NB4 (cell line): ENCODE results near the gene BANP.
"Not testable (repeated sequence)": the region's sequence is repeated elsewhere in the genome, so short reads cannot be mapped to it uniquely, and the experiment has no call there.

Experiments used
- DNase-seq: peaks from one replicate; pipeline ENCODE4 v3.0.0; 2010; ENCODE audit warnings: low read depth
- H3K4me3 ChIP-seq: one replicate; pipeline ENCODE4 v1.5.1; 2011; ENCODE audit warnings: mild to moderate bottlenecking, low read depth, low read length, moderate library complexity
- MYC ChIP-seq: IDR thresholded peaks from 2 replicates; pipeline ENCODE4 v1.6.1; 2011; ENCODE audit warnings: low read depth, low read length
- POLR2A ChIP-seq: IDR thresholded peaks from 2 replicates; pipeline ENCODE4 v1.6.1; 2011; ENCODE audit warnings: mild to moderate bottlenecking; ENCODE audit not compliant: insufficient read length; ENCODE audit errors: extremely low read depth
- TF ChIP-seq, protein P1 (sequence below): IDR thresholded peaks from one replicate; pipeline ENCODE4 v1.5.1; 2012; ENCODE audit warnings: low read depth, low read length
- TF ChIP-seq, protein P2 (sequence below): IDR thresholded peaks from 2 replicates; pipeline ENCODE4 v1.6.1; 2011; ENCODE audit warnings: low read depth, low read length

Gene BANP

DNA sequence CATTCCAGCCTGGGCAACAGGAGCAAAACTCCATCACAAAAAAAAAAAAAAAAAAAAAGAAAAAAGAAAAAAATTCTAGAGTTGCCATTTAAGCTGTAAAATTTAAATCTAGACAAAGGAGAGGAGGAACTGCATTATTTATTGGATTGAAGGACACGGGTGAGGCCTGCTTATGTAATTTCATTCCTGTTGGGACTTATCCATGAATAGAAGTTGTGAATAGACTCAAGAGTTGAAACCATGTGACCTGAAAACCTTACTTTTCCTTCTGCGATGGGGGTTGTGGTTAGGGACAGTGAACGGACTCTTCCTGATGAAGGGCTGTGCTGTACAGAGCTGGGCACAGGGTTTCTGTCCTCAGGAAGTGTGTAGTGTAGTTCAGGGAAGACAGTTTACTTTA lies 22.5 kb downstream of the BANP start:
- H3K4me3 ChIP-seq: no peak overlapping the region
- no peak for TF ChIP-seq MYC
- no peak for TF ChIP-seq POLR2A
- TF ChIP-seq, protein P1, sequence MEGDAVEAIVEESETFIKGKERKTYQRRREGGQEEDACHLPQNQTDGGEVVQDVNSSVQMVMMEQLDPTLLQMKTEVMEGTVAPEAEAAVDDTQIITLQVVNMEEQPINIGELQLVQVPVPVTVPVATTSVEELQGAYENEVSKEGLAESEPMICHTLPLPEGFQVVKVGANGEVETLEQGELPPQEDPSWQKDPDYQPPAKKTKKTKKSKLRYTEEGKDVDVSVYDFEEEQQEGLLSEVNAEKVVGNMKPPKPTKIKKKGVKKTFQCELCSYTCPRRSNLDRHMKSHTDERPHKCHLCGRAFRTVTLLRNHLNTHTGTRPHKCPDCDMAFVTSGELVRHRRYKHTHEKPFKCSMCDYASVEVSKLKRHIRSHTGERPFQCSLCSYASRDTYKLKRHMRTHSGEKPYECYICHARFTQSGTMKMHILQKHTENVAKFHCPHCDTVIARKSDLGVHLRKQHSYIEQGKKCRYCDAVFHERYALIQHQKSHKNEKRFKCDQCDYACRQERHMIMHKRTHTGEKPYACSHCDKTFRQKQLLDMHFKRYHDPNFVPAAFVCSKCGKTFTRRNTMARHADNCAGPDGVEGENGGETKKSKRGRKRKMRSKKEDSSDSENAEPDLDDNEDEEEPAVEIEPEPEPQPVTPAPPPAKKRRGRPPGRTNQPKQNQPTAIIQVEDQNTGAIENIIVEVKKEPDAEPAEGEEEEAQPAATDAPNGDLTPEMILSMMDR: no peak
- TF ChIP-seq, protein P2, sequence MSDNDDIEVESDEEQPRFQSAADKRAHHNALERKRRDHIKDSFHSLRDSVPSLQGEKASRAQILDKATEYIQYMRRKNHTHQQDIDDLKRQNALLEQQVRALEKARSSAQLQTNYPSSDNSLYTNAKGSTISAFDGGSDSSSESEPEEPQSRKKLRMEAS: no peak
- DNase-seq: no peak

DNA sequence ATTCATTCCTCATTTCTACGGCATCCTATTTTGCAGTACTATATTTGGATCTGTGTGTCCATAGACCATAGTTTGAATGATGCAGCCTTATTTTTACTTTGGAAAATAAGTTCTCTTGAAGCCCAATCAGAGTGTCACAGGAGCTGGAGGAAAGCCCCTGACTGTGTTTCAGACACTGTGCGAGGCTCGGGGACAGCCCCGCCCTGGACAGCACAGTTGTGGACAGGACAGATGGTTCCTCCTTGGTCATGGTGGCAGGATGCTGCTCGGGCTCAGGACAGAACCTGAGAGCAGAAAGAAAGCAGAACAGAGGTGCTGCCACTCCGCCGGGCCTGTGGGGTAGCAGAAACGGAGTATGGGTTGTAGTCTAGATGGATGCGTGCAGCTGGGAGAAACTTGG lies 22.9 kb downstream of the BANP start:
- DNase-seq: no peak
- H3K4me3 ChIP-seq: no peak overlapping the region
- TF ChIP-seq POLR2A: no peak
- TF ChIP-seq, protein P2: no peak
- TF ChIP-seq, protein P1: no peak
- no peak for TF ChIP-seq MYC

DNA sequence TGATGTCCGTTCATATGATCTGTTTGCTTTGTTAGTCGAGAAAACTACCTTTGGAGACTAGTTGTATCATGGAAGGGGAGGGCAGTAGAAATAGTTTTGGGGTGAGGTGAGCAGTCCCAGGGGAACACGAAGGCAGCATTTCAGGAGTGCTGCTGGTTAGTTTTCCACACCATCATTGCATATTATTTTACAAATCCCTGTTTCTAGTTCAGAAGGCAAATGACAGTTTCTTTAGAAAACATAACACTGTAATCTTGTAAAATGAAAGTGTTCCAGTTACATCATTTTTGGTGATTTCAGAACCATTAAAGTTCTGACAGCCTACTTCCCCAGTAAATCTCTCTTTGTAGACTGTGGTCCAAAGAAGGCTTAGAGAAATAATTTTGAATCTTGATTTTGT lies 25.4 kb downstream of the BANP start:
- H3K4me3 ChIP-seq: no peak overlapping the region
- TF ChIP-seq, protein P2: no peak
- TF ChIP-seq, protein P1: no peak
- no peak for TF ChIP-seq MYC
- no peak for TF ChIP-seq POLR2A
- DNase-seq: no peak

DNA sequence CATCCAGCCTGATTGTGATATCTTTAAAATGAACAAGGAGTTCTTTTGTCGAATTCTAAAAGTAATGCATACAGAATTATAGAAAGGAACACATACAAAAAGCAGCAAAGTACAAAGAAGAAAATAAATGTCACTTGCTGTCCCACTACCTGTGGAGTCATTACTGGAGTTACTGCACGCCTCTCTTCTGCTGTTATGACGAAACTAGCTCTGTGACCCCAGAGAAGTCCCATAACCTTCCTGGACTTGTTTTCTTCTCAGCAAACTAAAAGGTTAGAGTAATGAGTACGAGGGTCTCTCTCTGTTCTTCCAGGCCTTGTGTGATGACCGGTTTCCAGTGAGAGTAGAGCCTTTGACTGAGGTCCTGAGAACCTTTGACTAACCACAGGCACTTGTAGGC lies 26.9 kb downstream of the BANP start:
- DNase-seq: no peak
- TF ChIP-seq, protein P2: no peak
- TF ChIP-seq, protein P1: no peak
- TF ChIP-seq POLR2A (no peak), MYC (no peak)
- no peak overlapping the region for H3K4me3 ChIP-seq

DNA sequence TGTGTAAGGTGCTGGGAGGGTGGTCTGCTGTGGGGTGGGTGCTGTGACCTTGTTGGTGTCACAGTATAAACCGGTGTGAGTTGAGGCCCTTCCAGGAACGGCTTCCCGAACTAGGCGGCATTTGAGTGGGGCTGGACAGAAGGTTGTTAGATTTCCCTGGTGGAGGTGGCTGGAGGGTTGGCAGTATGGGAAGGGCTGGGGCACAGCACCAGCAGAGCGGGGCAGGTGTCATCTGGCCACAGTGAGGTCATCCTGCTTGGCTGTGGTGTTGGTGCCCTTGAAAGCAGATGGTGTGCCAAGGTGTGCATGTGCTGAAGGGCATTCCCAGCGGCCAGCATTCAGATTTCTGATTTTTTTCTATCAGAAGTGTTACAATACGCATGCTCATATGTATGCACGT lies 28.1 kb downstream of the BANP start:
- TF ChIP-seq, protein P2: no peak
- no peak for TF ChIP-seq MYC
- TF ChIP-seq POLR2A: no peak
- TF ChIP-seq, protein P1: no peak
- no peak for DNase-seq

DNA sequence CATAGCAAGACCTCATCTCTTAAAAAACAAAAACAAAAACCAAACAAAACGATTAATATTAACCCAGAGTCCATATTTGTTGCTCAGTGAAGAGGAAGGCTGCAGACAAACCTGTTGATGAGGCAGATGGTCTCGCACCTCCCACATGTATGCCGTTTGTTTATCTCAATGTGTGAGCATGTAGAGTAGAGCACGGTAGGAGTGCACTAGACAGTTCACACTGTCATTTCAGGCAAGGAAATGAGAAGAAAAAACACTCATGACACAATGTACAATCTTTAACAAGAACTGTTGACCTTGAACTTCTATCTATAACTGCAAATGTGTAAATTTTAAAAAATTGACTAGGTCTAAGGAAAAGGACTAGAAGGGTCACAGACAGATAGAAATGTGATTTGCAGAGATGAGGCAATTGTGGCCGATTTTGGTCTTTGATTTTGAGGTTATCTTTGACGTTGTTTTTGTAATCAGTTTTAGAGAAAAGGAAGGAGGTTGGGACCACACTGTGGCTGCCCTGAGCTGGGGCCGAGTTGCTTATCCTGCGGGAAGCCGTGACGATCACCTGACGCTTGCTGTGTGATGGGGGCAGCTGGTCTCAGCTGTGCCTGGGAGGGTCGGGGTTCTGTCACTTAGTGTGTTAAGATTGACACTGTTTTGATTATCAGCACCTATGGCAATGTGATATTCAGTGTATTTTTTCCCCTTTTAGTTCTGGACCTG lies 28.8 kb downstream of the BANP start:
- H3K4me3 ChIP-seq, DNase-seq: not testable (repeated sequence)

More for the DNA sequence above, 28.1 kb downstream of the BANP start:
- no peak overlapping the region for H3K4me3 ChIP-seq

DNA sequence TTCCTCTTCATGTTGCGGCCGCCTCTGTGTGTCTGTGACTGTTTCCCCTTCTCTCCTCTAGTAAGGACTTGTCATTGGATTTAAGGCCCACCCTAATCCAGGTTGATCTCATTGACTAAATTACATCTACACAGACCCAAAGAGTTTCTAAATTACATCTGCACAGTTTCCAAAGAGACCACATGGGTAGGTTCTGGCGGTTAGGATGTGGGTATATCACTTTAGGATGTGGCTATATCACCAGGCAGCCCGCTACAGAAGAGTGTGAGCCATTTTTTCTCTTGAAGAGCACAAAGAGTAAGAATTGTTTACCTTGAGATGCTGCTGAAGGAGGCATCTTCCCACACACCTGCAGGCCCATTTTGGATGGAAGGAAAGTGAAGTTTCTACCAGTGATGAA lies 30.1 kb downstream of the BANP start:
- not testable (repeated sequence) for H3K4me3 ChIP-seq, DNase-seq
